Stimulated activated CD8-positive, alpha-beta memory T cell treated with anti-CD3 and anti-CD28 coated beads, Interleukin-15, amount 100 ng/mL, for 48 hours (primary cell): ENCODE results near the gene RIMOC1.

Experiments
- DNase-seq, 2 donors: peaks; one replicate each; pipeline ENCODE4 v3.0.0-alpha.2; 2020; ENCODE audit warnings: low read depth in 2 of 2

Gene RIMOC1, protein sequence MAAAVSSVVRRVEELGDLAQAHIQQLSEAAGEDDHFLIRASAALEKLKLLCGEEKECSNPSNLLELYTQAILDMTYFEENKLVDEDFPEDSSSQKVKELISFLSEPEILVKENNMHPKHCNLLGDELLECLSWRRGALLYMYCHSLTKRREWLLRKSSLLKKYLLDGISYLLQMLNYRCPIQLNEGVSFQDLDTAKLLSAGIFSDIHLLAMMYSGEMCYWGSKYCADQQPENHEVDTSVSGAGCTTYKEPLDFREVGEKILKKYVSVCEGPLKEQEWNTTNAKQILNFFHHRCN

DNA sequence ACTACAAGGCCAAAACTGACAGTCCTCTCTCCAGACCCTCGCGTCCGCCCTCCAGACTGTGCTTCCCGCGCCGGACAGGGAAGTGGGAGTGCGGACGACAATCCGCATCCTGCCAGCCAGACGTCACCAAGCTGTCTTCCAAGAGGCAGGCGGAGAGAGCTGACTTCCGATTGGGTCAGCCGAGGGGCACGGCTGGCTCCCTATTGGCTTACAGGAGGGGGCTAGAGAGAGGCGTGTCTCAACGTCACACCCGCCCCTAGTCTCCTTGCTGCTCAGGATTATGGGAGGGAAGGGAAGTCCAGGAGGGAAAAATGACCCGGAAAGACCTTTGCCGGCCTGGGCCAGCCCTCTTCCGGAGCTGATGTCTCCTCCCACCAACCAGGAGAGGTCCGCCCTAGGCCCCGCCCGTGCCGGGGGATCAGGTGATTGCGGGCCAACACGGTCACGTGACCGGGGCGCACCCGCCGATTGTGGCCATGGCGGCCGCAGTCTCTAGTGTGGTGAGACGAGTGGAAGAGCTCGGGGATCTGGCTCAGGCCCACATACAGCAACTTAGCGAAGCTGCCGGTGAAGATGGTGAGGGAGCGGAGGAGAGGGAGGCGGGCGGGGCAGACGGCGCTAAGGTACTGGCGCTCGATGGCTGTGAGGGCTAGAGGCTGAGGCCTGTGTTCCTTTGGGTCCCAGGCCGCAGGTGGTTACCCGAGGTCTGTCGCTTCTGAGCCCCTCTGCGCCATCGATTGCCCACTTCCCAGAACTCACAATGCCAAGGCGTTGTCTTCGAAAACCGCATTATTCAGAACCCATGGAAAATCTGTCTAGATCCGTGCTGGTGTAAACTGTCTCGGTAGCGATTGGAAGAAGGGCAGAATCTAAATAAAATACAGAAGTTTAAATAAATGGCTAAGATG is at the start of gene RIMOC1:
Gene RIMOC1, plus strand, starts transcription at position 453 of the 908 bp plus-strand sequence. Its CDS starts 24 bp downstream, at position 477.
- peak; percentile 97 to 98 for DNase-seq

- DNase-seq, result no peak
Observed at GRCh38 chr5:41856644-41857491, 47.3 kb upstream of the RIMOC1 start.

DNA sequence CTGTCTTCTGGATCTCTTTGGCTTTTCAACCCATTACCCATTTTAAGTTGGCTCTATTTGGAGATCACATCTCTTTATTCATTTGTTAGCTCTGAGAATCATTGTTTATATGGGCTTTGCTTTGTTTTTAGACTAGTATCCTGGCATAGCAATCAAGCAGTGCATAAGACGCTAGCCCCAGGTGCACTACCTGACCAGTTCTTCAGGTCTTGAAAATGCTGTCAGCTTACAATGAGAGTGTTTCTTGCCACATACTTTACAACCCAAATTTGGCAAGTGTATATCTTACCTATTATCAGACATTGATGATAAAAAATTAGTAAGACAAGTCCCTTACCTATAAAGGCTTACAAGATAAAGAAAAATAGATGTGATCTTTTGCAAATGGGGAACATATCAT is 46.2 kb upstream of the RIMOC1 start:
- no peak for DNase-seq

- no peak for DNase-seq
Observed at GRCh38 chr5:41858890-41859289, 45.3 kb upstream of the RIMOC1 start.

DNA sequence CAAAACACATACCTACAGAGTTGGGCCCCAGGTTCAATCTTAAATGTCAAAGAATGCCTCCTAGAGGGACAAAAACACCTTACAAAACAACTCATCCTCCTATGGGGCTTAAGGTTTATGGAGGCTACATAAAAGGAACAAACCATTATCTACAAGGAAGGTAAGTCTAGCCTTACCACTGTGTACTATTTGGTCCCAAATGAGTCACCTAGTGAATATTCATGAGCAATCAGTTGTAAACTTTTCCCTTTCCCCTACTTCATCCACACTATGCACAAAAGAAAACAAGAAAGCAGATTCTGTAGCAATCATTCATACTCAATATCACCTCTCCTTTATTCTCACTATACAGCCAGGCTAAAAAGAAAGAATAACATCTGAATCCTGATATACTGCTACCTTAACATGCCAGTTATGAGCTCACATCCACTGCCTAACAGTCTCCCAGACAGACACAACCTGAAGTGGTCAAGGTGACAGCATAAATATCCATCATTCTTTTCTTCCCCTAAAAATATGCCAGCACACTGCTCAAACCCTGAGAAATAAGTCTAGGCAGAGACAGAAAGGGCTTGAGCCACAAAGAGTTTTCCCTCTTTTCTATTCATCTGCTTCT is 40.2 kb upstream of the RIMOC1 start:
- DNase-seq, result no peak

DNA sequence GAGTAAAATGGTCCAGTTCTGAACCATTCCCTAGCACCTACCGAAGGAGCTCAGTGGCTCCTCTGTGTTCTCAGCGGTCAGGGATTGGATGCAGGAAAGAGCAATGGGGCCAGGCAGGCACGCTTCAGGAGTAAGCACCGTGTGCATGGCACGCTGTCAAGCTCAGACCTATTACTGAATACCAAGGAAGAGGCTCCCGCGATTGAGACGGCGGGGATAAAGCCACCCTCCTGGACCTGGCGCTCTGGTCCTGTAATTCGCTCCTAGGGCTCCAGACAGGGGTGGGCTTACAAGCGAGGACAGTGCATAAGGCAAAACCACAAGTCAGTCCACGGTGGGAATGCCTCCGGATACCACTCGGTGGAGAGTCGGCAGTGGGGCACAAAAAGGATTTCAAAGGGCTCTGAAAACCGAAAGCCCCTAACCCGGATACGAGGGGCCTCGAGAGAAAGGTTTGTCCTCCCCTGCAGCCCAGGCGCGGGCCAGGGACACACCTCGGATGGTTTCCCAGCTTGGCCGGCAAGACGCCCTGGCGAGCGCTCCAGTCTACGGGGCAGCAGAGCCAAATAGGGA is 34.9 kb upstream of the RIMOC1 start:
- DNase-seq, result no peak

DNA sequence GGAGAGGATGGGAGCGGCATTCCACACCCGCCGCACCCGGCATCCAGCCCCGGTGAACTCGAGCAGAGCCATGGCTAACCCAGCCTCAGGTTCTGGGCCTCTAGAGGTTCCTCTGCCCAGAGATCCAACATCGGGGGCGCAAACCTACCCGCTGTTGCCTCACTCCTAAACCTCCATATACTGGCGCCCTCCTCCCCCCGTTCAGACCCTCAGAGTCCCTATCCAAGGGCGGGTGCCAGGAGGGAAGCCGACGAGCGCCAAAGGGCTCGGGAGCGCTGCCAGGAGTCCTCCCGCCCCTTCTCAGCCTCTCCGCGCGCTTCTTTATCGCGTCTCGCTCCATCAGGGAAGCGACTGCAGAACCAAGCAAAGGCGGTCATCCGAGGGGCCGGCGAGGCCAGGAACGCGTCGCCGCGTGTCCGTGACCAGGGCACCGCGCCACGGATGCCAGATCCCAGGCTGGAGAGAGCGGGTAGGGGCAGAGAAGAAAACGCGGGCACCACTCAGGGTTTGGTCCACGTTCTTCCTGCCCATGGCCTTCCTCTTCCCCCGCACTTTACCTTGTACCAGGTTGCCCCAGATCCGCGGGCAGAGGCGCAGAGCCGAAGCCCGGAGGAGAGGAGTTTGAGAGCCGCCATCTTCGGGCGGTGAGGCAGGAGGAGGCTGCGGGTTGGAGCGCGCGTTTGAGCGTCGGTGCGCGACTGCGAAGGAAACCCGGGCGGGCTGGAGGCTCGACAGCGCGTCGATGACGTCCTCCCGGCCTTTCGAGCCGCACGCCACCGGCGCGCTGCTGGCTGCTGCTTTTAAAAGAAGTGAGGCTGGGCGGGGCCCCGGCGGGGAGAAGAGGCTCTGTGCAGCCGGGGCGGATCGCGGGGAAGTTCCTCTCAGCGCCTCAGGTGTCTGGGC is 34.2 kb upstream of the RIMOC1 start, which contains the start of gene OXCT1:
Gene OXCT1, minus strand, starts transcription at position 702 of the 903 bp plus-strand sequence. Its CDS starts 67 bp downstream, at position 635.
- peak; percentile 87 to 89 for DNase-seq

DNA sequence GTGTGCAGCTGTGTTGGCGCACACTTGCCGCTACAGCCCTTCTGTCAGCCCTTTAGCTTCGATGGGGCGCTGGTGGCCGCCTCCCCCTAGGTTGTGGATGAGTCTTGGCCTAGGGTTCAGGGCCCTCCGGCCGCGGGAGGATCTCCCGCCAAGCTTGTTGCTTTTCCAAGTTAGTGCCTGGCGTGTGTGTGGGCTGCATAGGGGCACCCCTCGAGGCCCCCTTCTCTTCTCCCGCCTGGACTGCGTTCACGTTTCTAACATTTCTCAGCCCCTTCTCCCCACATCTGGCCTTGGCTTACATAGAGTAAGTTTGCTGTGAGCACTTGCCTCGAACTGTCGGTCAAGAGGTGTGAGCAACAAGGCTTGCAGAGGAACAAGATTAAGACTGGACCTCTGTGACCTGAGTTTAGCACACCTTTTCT is 33.5 kb upstream of the RIMOC1 start:
- no peak for DNase-seq

DNA sequence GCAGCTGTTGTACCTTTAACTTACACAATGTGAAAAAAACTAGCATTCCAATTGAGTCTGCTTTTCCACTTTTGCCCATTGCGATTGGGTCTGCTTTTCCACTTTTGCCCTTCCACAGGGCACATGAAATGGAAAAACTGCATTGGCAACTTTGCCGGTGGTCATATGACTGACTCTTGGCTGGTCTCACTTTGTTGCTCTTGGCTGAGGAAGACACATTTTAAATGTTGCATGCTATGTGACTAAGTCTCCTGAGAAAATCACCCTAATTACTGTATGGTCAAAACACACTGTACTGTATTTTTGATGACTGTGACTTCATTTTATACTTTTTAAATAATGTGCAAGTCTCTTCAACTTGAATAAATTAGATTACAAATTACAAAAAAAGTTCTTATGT is 32.3 kb upstream of the RIMOC1 start:
- DNase-seq, result no peak

DNA sequence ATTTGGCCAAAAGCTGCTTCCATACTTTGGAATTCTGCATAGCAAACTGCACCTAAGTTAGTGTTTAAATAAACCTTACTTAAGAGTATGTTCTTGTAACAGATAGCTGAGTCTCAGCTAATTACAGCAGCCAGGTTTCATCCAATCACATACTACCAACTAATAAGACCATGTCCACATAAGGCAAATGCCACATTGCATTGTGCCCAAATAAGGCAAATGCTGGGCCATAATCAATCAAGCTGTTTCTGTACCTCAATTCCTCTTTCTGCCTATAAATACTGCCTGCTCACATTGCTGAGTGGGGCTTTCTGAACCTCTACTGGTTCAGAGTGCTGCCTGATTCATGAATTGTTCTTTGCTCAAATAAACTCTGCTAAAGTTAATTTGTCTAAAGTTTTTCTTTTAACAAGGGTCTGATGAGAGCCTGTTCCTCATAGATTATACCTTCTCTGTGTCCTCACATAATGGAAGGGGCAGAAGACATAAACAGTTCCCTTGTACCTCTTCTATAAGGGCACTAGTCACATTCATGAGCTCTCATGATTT is 29.6 kb upstream of the RIMOC1 start:
- no peak for DNase-seq

- no peak for DNase-seq
Observed at GRCh38 chr5:41875121-41875520, 29.0 kb upstream of the RIMOC1 start.

DNA sequence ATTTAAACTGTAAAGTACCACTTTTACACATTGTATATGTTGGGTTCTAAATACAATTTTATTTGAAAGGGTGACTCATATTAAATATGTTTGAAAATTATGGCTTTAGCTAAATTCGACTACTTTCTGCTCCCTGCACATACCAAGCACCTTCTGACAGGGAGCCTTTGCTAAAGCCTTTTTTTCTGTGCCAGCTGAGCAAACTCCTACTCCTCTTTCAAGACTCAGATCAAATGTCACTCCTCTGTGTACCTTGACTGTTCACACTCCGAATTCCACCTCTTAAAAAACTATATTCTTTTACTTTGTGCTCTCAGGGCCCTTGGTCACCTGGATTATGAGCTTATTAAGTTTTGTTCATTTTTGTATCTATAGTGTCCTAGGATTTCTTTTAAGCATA is 27.5 kb upstream of the RIMOC1 start:
- no peak for DNase-seq

DNA sequence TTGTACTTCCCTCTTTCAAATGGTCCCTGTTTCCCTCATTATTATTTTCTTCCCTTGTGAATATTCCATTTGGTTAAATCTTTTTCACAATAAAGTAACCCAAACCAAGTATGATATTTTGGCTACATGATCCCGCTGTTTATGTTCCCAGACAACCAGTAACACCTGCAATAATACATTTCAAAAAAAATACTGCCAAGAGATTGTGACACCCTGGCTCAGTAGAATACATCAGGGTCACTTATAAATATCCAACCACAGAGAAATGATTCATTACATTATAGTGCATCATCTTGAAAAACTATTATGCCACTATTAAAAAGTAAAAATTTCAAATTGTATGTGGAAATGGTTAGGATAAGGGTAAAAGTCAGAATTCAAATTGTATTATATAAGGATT is 26.7 kb upstream of the RIMOC1 start:
- no peak for DNase-seq

GRCh38 chr5:41878173-41878572 is 26.0 kb upstream of the RIMOC1 start:
- no peak for DNase-seq

- no peak for DNase-seq
Observed at GRCh38 chr5:41878643-41879478, 25.3 kb upstream of the RIMOC1 start.

- DNase-seq, result no peak
Observed at GRCh38 chr5:41882765-41883164, 21.4 kb upstream of the RIMOC1 start.

DNA sequence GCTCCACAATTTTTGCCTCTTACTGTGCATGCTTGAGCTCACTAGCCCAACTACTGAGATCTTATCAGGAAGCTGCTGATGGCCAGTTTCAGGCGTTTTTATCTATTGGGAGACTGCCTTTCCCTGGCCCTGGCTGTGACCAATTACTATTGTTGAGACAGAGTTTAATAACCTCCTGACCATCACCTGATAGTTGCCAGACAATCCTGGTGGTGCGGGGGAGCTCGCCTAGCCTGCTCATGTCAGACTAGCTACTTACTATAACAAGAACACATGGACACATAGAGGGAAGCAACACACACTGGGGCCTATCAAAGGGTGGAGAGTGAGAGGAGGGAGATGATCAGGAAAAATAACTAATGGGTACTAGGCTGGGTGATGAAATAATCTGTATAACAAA is 20.9 kb upstream of the RIMOC1 start:
- DNase-seq, result no peak

GRCh38 chr5:41883936-41884335 is 20.2 kb upstream of the RIMOC1 start:
- no peak for DNase-seq

GRCh38 chr5:41885286-41885685 is 18.9 kb upstream of the RIMOC1 start:
- DNase-seq, result no peak
